ENCODE results near the gene ARHGAP22. TPM values are rescaled to one million over a fixed set of nuclear protein-coding genes. Genes with fewer than 3 reads are reported as not detected.

Gene ARHGAP22
- total RNA-seq, 1 donor from 2014 or later: 1.1 TPM

DNA sequence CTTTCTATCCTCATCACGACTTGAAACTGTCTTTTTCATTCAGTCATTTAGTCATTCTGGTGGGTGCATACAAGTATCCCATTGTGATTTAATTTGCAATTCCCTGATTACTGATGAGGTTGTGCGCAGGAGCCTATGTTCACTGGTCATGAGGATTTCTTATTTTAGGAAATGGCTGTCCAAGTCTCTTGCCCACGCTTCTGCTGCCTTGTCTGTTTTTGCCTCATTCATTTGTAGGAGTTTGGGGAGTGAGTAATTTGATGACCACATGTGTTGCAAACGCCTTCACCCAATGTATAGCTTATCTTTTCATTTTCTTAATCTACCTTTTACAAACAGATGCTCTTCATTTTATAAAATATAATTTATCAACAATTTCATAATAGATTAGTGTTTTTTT lies 127.3 kb downstream of the ARHGAP22 start:
- no peak for DNase-seq

DNA sequence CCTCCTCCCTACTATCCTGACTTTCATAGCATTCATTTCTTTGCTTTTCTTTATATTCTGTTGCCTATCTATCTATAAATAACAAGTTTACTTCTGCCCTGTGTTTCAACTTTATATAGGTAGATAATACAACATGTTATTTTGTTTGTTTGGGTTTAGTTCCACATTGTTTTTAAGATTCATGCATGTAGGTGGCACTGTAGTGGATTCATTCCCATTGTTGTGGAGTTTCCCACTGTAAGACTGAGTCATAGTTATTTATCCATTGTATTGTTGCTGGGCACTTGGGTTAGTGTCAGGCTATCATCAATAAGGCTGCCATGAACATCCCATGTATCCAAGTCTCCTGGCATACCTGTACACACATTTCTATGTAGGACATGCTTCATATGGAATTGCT lies 127.7 kb downstream of the ARHGAP22 start:
- no peak for DNase-seq

DNA sequence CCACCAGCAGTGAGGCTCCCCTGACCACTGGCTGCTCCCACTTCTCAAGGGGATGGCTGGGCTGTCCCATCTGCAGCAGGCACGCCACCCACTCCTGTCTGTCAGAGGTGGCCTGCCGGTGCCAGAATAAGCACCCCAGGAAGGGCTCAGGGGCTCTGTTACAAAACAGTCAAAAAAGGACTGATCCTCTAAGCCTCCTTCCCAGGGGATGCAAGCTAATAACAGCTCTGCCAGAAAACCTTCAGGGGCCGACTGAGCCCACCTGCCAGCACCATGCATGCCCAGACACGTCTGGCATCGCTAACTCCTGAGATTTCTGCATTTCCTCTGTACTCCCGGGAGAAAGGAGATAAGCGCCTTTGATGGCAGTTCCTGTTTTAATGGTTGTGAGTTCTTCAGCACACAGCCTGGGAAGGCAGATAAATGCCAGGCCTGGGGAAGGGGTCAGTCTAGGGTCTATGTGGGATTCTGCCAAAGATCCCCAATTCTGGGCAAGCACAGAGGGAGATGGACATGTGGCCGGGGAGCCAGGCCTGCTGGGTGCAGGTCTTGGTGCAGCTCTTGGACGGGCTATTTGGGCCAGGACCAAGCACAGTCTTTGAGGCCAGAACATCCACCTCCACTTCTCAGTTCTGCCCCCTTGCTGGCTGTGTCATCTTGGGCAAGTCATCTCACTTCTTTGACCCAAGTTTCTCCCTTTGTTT lies 128.4 kb downstream of the ARHGAP22 start:
- DNase-seq: no peak

DNA sequence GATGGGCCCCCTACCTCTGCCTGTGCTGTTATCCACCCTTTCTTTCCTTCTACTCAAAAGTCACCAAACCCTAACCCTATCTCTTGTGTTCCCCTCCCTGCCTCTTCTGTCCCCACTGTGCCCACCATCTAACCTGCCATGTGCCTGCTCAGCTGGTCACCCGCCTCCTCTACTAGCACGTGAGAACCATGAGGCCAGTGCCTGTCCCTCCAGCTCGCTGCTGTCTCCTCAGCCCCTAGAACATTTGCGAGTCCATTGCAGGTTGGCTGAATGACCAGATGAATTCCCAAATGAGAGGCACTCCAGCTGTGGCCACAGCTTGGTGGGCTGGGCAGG lies 129.0 kb downstream of the ARHGAP22 start:
- DNase-seq: no peak

DNA sequence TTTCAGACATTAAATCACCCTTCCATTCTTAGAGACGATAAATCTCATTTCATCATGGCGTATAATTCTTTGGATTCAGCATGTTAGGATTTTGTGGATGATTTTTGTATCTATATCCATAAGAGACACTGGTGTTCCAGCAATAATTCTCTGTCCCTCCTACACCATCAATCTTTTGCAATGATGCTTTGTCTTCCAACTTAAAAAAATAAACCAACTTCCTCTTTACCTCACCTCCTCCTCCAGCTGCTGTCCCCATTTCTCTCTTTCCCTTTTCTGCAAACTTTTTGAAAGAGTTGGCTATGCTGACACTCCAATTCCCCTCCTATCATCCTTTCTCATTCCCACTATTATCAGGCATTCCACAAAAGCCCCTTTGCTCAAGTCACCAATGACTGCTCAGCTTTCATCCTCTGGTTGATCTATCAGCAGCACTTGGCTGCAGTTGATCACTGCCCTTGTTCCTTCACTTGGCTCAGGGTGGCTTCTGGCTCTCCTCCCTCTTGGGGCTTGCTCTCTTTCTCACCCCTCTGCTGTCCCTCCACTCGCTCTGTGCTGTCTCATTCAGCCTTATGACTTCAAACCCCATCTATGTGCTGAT lies 130.0 kb downstream of the ARHGAP22 start:
- DNase-seq: no peak

DNA sequence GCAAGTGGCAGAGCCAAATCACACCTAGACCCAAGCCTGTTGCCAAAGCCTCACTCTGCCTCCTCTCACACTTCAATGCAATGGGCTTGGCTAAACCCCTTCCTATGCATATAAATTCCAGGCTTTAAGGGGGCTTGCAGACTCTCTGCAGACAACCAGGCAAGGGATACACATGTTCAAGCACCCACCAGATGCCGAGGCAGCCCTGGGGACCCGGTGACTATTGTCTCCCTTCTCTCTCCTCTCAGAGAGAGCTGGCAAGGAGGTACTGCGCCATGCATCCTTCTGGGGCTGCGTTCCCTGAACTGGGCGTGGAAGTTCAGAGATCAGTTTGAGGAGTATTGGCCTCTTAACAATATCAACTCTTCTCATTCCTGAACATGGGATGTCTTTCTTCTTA lies 131.2 kb downstream of the ARHGAP22 start:
- no peak for DNase-seq

DNA sequence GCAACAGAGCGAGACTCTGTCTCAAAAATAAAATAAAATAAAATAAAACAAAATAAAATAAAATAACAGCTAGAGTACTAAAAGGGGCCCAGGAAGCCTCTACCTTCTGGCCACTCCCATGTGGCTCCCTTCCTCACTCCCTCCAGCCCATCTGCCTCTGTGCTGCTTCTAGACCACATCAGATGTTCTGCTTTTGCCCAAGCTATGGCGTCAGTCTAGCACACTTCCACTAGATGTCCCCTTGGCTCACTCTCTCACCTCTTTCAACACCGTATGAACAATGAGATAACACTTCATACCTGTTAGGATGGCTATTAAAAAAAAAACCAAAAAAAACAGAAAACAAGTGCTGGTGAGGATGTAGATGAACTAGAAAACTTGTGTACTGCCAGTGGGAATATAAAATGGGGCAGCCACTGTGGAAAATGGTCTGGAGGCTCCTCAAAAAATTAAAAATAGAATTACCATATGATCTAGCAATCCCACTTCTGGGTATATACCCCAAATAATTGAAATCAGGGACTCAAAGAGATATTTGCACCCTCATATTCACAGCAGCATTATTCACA lies 132.3 kb downstream of the ARHGAP22 start:
- DNase-seq: no peak

DNA sequence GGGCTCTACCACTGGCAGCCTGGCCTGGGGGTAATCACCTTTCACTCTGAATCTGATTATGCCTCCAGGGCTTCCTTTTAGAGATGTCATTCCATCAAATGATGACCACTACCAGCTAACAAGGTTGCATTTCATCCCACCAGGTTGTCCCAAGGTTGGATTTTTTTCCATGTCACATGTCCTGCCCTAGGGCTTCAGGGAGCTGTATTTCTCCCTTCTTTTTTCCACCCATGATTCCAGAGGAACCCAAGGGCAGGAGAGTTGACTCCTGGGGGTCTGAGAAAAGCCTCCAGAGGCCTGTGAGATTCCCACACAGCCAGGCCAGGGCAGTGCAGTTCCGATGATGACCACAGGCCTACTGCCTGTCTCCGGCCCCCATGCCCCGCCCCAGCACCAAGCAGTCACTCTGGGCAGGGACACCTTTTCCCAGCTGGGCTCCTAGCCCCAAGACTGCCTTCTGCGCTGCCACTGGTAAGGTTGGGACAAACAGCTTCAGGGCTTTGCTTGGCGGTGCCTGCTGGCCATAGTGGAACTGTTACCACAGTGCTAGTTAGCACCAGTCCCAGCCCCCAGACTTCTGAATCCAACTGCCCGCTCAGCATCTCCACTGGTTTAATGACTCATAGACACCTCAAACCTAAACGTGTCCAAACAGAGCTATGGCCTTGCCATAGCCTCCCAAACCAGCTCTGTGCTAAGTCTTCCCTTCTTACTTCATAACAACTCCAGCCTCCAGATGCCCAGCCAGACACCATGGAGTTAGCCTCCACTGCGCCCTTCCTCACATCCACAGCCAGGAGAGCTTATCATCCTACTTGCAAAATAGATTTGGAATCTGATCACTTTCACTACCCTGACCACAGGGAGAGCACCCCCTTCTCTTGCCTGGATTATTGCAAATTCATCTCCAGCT lies 133.7 kb downstream of the ARHGAP22 start:
- no peak for DNase-seq

DNA sequence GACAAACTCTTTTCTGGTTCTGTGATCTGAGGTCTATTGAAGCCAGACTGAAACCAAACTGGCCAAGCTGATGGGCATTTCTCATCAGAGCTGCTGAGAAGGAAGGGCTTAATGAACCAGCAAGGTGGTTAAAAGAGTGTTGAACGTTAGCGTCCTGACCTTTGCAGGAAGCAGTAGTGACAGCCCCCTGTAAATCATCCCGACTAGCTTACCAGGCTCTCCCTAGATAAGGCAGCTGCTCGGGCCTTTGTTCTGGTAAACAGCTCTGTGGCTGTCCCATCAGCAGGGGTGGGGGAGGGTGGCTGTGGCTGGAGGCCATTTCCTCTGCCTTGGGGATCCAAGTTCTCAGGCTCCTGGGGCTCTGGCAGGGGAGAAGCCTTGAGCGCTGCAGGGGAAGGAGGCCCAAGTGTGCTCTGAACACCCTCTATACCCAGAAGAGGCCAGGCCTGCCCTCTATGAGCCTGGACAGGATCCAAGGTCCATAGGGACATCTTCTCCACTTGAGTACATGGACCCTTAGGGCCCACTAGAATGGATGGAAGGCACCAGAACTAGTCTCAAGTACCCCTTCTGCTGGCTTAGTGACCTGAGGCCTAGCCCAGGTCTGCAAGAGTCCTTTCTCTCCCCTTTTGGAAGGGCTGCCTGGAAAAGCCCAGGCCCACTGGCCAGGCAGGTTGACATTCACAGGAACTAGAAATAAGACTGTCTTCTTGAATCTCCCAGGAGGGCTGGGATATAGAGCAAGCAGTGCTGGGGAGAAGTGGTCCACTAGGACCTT lies 134.6 kb downstream of the ARHGAP22 start:
- no peak for DNase-seq

DNA sequence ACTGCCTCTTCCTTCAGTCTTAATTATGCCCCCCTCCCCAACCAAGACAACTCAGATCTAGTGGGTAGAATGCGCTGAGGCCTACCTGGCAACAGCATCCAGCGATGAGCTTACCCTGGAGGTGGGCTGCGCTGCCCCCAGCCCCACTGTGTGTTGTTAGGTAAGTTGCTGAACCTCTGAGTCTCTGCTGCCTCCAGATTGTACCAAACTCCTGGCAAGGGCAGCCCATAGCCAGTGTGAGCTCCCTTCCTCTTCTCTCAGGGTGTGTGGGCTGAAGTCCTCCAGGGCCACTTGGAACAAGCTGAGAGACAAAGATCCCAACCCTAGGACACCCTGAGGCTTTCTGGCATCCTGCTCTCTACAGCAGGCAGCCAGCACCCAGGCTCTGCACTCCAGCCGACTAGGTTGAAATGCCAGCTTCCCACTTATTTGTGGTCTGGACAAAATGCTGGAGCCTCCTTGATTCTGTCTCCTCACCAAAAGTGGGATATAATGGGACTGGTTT lies 135.3 kb downstream of the ARHGAP22 start:
- no peak for DNase-seq

DNA sequence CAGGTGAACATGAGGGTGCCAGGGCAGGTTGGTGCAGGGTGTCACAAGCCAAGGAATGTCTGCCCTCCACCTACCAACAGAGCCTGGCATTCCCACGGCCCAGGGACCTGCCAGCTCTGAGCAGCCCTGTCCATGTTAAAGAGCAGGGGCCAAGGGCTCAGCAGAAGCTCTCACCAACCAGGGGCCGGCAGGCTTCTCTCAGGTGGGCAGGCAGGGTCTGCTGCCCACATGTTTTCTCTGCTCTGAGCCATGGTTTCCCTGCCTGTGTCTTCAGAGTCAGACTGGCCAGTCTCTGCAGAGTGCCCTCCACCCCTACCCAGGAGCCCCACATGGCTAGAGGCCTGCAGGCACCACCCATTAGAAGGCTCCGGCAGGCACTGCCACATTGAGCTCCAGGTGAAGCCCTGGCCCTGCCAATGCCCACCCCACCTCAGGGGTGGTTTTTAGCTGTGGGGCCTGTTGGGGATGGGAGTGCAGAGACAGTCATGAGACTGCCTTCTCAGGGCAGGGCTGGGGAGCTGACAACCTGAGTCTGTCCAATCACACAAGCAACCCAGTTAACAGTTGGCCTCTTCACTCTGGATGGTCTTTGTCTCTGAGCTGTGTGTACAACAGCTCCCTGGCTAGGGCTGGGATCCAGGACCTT lies 135.9 kb downstream of the ARHGAP22 start:
- DNase-seq: no peak

DNA sequence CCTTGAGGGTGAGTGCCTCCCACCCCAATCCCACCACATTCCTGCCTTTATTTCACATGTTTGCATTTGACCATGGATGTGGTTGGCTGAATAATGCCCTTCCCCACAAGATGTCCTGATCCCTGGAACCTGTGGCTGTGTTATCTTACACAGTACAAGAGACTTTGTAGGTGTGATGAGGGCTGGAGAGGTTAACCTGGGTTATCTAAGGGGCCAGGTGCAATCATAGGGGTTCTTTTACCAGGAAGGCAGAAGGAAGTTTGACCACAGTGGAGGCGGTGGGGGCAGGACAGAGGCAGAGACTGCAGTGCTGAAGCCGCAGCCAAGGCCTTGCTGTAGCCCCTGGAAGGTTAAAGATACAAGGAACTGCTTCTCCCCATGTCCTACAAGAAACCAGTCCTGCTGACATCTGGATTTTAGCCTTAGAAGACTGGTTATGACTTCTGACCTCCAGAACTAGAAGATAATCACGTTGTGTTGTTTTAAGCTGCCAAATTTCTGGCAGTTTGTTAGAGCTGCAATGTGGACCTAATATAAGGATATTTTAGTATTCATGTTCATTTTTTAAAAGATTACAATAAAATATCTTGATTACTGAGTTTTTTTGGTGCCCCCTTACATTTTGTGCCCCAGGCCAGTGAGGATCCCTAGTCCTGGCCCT lies 136.6 kb downstream of the ARHGAP22 start:
- no peak for DNase-seq

DNA sequence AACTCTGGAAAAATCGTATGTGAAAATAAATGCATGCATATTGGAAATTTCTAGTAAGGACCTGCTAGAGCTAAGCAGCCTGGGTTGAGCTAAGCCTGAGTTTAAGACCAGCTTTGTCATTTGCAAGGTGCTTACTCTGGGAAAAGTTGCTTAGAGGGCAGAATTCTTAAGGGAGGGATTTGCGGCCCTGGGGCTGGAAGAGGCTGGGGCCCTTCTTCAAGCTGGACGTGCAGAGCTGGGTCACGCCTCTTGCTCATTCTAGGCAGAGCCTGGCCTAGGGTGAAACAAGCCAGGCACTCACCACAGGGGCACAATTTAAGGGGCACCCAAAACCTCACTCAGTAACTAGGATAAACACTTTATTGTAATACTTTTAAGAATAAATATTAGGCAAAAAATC lies 137.2 kb downstream of the ARHGAP22 start:
- DNase-seq: no peak

DNA sequence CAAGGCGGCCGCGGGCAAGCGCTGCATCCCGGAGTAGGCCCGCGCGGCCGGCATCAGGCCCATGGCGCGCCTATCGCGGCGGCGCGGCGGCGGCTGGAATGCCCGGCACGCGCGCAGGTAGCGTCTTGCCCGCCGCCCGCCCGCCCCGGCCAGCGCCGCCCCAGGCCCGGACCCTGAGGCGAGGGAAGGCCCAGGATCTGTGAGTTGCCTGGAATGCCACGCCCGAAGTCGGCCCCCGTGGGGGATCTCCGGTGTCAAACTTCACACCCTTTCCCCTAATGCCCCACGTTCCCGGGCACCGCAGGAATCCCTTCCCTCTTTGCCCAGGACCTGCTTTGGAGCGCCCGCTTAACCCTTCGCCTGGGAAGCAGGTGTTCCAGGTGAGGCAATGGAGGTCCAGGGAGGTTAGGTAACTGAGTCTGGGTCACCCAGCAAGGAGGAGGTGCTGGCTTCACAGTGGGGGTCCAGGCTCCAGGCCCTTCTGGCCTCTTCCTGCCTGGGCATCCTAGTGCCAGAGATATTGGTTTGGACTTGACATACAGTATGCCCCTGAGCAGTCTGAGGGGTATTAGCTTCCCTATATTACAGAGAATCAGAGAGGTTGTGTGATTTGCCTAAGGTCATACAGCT lies 138.1 kb downstream of the ARHGAP22 start:
- no peak for DNase-seq

DNA sequence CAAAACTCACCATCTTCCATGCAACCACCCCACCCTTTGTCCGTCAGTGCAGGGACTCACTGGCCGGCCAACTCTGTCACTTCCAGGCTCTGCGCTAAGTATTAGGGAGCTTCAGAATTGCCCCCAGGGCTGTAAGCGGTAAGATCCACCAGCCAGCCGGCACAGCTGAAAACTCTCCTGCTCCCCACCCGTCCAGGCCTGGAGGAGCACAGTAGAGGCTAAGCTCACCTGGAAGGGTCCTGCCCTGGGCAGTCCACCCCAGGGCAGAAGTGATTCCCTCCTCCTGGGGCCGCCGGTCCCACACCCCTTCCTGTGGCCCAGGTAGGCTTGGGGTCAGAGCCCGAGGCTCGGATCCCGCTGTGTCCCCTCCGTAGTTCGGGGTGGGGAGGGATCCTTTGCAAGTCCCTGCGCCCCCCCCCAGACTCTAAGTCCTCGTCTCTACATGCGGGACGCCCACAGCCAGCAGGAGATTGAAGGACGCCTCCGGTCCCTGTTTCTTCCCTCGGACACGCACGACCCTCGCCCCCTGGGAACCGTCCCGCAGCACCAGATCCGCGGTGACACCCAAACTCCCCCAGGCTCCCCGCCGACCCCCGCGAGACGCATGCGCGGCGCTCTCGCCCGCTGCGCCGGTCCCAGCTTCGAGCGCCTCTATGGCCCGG lies 138.9 kb downstream of the ARHGAP22 start:
- DNase-seq: no peak

DNA sequence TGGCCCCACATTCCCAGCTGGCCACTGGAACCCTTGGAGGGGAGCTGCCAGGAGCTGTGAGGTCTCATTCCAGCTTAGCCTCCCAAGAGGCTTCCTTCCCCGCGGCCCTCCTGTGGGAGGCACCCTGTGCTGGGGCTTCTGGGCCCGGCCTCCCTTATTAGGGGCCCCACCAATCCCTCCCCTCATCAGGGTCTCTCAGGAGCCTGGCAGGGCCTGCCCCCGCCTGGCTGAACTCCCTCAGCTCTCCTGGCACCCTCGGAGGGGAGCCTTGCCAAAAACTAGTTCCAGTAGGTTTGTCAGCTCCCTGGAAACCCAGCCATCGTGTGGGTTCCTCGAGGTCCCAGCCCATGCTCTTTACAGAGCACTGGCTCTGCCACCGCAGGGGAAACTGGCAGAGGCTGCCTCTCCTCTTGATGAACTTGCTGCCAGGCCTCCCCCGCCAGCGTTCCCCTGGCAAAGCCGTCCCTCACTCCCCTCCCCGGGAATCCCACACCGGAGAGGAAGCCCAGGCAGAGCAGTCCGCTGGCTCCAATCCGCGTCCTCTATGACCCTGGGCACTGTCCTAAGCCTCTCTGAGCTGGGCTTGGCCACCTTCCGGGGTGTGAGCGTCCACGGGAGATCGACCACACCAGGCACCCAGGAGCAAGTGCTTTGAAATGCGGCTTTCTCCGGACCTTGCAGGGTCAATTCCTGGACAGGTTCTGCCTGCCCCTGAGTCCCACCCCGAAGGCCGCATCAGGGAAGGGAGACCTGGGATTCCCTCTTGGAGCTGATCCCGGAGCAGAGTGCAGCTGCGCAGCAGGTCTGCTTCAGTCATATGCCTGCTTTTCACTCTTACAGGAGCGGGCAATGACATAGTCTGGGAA lies 139.8 kb downstream of the ARHGAP22 start:
- DNase-seq: no peak

DNA sequence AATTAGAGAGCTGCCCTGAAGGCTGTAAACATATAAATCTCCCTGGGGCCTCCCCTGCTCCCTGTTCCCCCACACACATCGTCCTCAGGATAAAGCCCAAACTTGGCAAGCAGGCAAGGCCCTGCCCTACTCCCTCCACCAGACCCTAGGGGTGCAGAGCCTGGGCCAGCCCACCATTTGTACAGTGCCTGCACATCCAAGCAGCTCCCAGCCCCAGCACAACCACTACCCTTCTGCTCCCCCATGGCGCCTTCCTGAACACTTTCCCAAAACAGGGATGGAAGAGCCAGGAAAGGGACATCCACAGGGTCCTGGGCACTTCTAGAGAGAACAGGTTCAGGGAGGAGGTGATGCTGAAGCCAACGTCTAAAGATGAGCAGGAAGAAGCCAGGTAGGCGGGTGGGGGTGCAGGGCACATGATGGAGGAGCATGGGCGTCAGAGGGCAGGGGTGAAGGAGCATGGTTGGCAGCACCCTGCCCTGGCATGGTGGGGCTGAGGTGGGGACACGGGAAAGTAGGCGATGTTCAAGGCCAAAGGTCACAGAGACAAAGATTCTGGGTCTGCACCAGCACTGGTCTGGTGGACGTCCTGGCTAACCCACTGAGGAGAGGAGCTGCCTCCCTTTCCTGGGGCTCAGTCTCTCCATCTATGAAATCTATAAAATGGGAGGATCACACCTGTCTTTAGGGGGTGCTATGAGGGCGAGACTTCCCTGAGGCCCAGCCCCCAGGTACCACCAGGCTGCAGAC lies 140.6 kb downstream of the ARHGAP22 start:
- DNase-seq: no peak

Measured in skin of body (tissue), 2 donors.